CD4-positive, alpha-beta T cell treated with Interferon gamma for 1 hour (primary cell): ENCODE data around the gene RAP1A.
A peak's percentile ranks its signal among the peaks of the same experiment; 100 is the strongest.

Source experiments
- DNase-seq: peaks from one replicate; pipeline ENCODE4 v3.0.0-alpha.2; 2020

Gene RAP1A

GRCh38 chr1:111619635-111620440 lies at the start of gene RAP1A:
RAP1A (plus strand) TSS chr1:111619789; CDS start chr1:111691361, 71,572 bp downstream.
- DNase-seq, result peak; percentile 91

- DNase-seq, result no peak
Measured at GRCh38 chr1:111569913-111570312, 49.7 kb upstream of the RAP1A start.

GRCh38 chr1:111570781-111571181 lies 48.8 kb upstream of the RAP1A start:
- DNase-seq, result peak; percentile 16

- no peak for DNase-seq
Measured at GRCh38 chr1:111571239-111571638, 48.4 kb upstream of the RAP1A start.

- DNase-seq, result no peak
Measured at GRCh38 chr1:111571987-111572386, 47.6 kb upstream of the RAP1A start.

GRCh38 chr1:111576547-111576946 lies 43.0 kb upstream of the RAP1A start:
- DNase-seq, result no peak

- DNase-seq, result no peak
Measured at GRCh38 chr1:111577814-111578213, 41.8 kb upstream of the RAP1A start.

GRCh38 chr1:111581166-111581565 lies 38.4 kb upstream of the RAP1A start:
- DNase-seq, result no peak

- no peak for DNase-seq
Measured at GRCh38 chr1:111582016-111582415, 37.6 kb upstream of the RAP1A start.

GRCh38 chr1:111582644-111583618 lies 36.7 kb upstream of the RAP1A start:
- no peak for DNase-seq

- DNase-seq, result no peak
Measured at GRCh38 chr1:111585447-111586086, 34.0 kb upstream of the RAP1A start.

- DNase-seq, result no peak
Measured at GRCh38 chr1:111586112-111586511, 33.5 kb upstream of the RAP1A start.

- no peak for DNase-seq
Measured at GRCh38 chr1:111587509-111588174, 31.9 kb upstream of the RAP1A start.

GRCh38 chr1:111591937-111592336 lies 27.7 kb upstream of the RAP1A start:
- DNase-seq, result no peak

GRCh38 chr1:111592389-111593361 lies 26.9 kb upstream of the RAP1A start:
- DNase-seq, result peak; percentile 84

- DNase-seq, result no peak
Measured at GRCh38 chr1:111593403-111594305, 25.9 kb upstream of the RAP1A start.

GRCh38 chr1:111594306-111594693 lies 25.3 kb upstream of the RAP1A start:
- DNase-seq, result no peak

- no peak for DNase-seq
Measured at GRCh38 chr1:111595807-111596206, 23.8 kb upstream of the RAP1A start.

- DNase-seq, result peak; percentile 66
Measured at GRCh38 chr1:111596499-111596898, 23.1 kb upstream of the RAP1A start.

GRCh38 chr1:111597426-111597825 lies 22.2 kb upstream of the RAP1A start:
- no peak for DNase-seq
